ENCODE results near the gene RAB1A.

Gene RAB1A

DNA sequence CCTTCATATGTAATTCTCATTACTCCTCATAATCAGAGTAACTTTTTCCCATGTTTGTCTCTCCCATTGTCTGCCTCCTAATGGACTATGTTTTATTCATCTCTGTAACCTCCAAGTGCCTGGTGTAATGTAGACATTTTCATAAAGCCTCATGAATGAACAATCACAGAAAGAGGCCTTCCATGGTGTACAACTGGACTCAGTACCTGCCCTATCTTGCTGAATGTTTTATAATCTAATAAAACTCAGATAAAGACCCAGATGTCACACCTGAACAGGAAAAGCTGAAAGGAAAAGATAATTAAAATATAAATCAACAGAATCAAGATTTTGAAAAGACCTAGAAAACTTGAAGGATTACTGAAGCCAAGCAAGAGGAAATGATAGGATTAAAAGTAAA, 36.7 kb downstream of the RAB1A start:
- DNase-seq (ENCODE audit: low spot score), result no peak

DNA sequence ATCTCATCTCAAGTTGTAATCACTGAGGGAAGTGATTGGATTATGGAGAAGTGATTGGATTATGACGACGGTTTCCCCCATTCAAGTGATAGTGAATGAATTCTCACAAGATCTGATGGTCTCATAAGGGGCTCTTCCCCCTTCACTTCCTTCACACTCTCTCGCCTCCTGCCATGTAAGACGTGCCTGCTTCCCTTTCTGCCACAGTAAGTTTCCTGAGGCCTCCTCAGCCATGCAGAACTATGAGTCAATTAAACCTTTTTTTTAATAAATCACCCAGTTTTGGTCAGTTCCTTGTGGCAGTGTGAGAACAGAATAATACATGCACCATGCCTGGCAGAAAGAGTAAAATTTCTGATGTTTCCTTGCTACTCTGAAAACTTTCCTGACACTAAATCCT, 37.1 kb downstream of the RAB1A start:
- no peak for DNase-seq (ENCODE audit: low spot score)

DNA sequence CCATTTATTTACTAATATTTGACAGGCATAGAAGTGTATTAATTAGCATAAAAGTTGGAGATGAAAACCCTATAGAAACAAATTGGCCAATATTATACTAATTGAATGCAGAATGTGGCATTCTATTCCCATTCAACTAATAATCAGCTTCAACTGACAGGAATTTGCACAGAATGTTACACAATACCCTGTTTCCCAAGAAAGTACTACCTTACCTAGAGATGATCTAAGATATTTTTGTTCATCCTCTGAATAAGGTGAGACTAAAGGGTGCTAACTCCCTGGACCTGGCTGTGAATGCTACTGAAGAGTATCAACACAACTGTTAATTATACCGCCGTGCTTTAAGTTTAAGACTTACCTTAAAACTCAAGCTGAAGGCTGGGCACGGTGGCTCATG, 44.8 kb downstream of the RAB1A start:
- DNase-seq (ENCODE audit: low spot score), result no peak

DNA sequence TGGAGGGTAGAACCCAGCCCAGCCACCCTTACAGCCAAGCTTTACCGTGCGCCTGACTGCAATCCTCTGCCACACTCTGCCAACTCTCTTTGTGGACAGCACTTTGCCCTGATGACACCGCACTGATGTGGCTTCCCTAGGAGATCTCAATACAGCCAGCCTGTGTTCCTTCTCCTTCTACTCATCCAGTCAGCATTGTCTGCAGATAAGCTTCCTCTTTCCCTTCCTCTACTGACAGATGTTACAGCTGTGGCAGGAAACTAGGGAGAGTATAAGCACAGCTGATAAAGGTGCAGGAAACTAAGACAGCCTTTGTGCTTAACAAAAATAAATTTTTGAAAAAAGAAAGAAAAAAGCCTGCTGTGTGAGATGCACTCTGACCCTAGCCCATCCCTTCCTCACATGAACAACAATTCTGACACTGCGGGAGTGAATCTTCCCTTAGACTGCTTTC, 48.6 kb downstream of the RAB1A start:
- no peak for DNase-seq (ENCODE audit: low spot score)

DNA sequence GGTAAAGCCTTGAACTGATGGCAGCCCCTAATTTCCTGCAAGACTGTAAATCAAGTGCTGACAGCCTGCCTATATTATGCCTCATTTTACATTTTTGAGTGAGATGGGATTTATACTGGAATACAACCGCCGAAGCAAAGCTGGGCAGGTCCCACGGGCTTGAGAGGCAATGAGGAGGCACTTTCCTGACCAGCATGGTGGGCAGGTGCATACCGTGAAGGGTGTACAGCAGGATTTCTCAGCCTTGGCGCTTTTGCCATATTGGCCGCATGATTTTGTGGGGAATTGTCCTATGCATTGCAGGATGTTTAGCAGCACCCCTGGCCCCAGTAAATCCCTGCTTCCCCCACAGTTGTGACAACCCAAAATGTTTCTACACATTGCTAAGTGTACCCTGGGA, 50.9 kb downstream of the RAB1A start:
- DNase-seq (ENCODE audit: low spot score), result no peak

DNA sequence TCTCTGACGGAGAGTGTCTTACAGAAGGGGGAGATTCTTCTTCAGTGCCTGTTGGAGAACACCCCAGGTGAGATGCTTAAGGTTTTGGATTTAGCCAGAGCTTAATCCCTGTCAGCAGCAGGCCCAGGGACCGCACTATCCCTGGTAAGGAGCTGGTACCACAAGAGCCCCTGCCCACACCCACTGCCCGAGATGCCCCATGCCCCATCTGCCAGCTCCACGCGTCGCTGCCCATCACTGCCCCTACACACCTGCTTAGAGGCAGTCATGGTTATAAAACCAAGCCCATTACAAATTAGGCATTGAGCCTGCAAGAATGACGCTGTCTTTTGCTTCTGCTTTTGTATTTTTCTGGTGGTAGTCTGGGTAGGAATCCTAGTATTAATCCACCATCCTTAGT, 52.0 kb downstream of the RAB1A start:
- DNase-seq (ENCODE audit: low spot score), result no peak

DNA sequence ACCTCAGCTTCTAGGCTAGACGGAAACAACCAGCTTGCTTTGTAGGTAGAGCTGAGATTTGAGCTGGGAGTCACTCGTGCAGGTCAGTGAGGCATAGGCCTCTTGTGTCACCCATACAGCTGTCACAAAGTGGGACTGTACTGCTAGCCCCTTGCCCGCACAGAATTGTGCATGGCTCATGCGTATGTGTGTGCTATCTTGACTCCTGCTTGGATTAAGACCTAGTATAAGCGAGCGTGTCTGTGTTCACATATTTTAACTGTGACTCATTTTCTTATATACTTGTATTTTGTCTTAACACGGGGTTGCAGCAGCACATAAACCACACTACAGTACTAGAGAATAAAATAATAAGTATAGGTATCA, 53.6 kb downstream of the RAB1A start:
- peak; percentile 58 for DNase-seq (ENCODE audit: low spot score)

DNA sequence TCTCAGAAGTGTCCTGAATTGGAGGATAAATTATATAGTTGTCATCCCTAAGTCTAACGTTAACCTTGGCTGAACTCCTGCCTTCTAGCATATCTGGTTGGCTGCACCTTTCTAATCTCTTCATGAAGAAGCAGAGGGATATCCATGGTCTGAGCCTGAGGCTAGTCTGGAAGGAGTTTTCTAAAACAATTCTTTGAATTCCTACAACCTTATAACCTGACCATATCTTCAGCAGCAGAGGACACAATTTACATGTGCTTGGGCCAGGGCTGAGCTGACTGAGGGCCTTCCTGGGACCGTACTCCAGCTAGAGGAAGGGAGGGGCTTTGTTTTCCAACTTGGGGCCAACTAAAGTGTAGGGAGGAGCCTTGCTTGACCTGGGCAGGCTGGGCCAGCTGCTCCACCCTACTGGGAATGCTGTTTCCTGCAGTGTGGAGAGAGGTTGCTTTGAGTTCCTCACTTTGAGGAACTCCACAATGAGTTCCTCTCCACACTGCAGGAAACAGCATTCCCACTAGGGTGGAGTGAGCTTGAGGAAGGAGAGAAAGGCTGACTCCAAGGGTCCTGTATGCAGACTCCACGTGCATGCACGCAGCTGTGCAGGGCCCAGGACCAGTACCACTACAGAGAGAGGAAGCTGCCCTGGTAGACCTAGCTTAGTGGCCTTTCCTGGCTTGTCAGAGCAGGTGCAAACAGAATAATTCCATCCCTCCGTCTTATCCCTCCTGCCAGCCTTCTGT, 54.1 kb downstream of the RAB1A start:
- peak; percentile 22 for DNase-seq (ENCODE audit: low spot score)

DNA sequence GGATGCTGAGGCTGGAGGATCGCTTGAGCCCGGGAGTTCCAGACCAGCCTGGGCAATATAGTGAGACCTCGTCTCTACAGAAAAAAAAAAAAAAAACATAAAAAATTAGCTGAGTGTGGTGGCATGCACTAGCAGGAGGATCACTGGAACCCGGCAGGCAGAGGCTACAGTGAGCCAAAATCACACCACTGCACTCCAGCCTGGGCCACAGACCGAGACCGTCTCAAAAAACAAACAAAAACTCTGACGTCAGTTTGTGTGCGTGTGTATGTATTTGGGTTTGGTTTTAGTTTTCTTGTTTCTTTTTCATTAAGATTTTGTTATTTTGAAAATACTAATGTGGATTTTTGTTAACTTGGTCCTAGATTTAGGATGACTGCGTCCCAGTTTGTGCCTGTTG, 54.7 kb downstream of the RAB1A start:
- no peak for DNase-seq (ENCODE audit: low spot score)

DNA sequence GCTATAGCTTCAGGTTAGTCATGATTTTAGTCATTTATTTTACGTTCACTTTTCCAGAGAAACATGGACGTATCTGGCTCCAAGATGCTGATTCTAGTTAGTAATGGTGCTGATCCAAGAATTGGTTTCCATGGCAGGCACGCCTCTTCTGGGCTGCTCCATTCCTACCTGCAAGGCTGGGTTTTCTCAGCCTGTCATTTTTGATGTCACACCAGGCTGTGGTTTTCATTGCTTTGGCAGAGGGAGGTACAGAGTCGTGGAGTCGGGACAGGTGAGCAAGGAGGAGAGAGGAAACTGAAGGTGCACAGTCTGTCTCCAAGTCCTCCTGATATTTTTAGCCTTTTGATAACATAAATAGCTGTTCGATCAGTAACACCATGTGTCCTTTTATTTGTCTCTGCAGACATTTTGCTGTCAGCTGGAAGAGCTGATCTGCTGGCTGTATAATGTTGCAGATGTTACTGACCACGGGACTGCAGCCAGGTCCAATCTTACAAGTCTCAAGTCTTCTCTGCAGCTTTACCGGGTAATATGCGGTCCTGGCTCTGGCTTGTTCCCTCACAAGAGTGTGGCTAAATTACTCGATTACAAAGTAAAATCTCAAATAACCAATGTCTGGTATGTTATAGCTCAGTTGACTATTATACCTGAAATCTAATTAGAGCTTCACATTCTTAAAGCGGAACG, 55.9 kb downstream of the RAB1A start:
- no peak for DNase-seq (ENCODE audit: low spot score)

DNA sequence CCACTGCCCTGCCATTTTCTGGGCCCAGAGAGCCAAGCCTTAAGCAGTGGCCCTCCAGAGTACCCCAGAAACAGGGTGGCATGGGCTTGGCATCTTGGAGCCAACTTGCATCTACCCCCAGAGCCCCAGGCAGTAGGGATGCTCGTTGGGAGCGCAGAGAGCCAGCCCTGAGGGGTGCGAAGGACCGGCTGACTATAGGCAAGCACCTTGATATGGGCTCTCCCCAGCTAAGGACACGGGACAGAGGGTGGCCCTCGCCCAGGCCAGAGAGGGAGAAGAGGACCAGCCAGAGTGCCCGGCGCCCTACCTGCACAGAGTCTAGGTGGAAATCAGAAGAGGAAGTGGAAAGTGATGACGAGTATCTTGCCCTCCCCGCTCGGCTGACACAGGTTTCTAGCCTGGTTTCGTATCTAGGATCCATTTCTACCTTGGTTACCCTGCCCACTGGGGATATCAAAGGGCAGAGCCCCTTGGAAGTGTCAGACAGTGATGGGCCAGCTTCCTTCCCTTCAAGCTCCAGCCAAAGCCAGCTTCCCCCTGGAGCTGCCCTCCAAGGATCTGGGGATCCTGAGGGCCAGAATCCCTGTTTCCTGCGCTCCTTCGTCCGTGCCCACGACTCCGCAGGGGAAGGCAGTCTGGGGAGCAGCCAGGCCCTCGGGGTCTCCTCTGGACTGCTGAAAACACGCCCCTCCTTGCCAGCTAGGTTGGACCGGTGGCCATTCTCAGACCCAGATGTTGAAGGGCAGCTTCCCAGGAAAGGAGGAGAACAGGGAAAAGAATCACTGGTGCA, 57.5 kb downstream of the RAB1A start:
- DNase-seq (ENCODE audit: low spot score), result no peak

DNA sequence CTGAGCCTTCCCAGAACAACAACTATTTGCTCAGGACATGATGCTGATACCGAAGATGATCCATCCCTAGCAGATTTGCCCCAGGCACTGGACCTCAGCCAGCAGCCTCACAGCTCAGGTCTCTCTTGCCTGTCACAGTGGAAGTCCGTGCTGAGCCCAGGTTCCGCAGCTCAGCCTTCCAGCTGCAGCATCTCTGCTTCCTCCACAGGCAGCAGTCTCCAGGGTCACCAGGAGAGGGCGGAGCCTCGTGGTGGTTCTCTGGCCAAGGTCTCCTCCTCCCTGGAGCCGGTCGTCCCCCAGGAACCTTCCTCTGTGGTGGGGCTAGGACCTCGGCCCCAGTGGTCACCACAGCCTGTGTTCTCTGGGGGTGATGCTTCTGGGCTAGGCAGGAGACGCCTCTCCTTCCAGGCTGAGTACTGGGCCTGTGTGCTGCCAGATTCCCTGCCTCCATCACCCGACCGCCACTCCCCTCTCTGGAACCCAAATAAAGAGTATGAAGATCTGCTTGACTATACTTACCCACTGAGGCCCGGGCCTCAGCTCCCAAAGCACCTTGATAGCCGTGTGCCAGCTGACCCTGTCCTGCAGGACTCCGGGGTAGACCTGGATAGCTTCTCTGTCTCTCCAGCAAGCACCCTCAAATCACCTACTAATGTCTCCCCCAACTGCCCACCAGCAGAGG, 58.3 kb downstream of the RAB1A start:
- DNase-seq (ENCODE audit: low spot score), result peak; percentile 40

DNA sequence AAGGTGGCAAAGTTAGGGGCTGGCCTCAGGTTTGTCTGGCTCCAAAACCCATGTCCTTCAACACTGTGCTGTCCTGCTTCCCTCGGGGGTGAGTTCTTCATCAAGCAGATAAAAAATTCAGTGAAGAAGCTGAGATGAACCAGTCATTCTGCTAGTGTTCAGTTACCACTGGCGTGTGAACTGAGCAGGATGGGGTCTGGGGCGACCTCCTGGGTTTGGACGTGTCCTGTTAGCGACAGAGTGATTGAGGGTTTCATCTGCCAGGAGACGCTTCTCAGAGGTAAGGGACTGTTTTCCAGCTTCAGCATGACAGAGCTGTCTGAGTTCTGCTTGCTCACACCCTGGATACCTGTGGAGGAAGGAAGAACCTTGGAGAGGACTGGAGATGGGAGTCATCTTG, 59.0 kb downstream of the RAB1A start:
- no peak for DNase-seq (ENCODE audit: low spot score)

DNA sequence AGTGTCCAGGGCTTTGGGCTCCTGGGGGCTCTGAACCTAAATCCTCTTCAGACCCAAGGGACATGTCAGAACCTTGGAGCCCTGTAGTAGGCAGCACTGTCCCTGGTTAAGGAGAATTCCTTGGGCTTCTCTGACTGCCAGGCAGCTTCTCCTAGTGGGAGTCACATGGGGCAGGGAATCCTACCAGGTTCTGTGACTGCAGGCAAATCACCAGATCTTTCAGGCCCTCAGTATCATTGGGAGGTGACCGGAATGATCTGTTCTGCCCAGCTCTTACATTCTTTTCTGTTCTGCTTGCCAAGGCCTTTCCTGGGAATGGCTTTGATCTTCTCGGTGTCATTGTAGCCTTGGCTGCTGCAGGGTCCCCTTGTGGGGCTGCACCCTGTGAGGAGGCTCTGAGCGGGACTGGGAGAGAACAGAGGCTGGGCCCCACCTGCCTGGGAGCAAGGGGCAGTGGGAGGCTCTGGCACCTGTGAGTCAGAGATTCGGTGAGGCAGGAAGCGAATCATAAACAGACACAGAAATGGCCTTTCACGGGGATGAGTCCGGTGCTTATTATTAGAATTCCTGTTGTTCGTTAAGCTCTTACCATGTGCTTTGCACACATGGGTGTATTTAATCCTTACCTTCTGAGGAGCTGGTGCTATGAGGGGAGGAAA, 59.6 kb downstream of the RAB1A start:
- peak; percentile 65 for DNase-seq (ENCODE audit: low spot score)

DNA sequence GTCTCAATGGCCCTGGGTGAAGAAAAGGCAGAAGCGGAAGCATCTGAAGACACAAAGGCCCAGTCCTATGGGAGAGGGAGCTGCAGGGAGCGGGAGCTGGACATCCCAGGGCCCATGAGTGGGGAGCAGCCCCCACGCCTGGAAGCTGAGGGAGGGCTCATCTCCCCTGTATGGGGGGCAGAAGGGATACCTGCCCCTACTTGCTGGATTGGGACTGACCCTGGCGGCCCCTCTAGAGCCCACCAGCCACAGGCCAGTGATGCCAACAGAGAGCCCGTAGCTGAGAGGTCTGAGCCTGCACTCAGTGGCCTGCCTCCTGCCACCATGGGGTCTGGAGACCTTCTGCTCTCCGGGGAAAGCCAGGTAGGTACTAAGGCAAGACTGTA, 60.5 kb downstream of the RAB1A start:
- no peak for DNase-seq (ENCODE audit: low spot score)

DNA sequence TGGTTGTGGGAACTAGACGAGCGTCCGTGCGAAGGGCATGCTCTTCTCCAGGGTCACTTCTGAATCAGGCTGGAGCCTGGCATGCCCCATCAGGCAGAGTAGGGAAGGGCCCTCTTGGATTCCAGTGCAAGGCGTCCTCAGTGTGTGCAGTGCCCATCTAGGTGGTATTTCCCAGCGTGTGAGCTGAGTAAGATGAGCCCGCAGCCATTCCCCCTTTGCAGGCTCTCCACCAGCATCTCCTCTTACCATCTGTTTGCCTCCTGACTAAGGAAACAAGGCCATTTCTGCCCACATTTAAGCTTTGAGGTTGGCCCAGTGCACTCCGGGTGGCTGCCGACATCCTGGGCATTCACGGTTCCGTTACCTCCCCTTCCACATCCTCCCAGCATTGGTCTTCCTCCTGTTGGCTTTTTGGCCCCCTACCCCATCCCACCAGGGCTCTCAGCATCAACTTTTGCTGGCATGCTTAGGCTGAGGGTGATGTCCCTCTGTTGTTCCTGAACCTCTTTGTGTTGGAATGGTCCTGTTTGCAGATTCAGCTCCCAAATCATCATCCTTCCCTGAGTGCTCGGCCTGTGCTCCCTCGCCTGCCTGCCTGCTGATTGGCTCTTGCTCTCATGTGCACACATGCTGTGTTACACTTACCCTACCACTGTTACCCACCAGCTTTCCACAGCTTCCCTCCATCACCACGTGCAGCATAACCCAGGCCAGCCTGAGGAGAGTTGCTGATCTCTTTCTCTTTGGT, 61.9 kb downstream of the RAB1A start:
- DNase-seq (ENCODE audit: low spot score), result no peak

DNA sequence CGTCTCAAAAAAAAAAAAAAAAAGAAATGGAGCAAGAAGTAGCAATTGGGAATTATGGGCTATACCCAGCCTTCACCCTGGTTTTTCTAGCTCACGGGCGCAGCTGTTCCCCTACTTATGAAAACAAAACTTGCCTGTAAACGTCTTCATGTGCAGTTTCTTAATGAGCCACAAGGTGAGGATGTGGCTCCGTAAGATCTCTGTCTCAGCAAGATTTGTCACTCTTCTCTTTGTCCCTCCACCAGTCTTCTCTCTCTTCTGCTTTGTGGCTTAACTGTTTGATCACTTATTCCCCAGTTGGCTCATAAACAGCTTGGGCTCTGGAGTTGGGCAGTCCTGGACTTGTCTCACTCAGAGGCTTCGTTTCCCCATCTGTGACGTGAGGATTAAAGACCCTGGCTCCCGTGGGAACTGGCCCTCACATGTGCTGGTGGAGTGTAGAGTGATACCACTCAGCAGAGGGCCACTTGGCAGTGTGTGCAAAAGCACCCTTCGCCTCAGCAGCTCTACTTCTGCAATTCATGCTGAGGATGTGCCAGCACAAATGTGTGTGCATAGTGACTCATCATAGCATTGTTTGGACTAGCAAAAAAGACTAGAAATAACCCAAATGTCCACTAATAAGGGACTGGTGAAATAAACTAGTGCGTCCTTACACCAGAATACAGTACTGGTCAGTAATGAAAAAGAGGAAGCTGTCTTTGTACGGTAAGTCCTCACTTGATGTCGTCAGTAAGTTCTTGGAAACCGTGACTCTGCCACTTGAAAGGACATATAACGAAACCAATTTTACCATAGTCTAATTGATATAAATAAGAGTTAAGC, 65.0 kb downstream of the RAB1A start:
- DNase-seq (ENCODE audit: low spot score), result peak; percentile 67

DNA sequence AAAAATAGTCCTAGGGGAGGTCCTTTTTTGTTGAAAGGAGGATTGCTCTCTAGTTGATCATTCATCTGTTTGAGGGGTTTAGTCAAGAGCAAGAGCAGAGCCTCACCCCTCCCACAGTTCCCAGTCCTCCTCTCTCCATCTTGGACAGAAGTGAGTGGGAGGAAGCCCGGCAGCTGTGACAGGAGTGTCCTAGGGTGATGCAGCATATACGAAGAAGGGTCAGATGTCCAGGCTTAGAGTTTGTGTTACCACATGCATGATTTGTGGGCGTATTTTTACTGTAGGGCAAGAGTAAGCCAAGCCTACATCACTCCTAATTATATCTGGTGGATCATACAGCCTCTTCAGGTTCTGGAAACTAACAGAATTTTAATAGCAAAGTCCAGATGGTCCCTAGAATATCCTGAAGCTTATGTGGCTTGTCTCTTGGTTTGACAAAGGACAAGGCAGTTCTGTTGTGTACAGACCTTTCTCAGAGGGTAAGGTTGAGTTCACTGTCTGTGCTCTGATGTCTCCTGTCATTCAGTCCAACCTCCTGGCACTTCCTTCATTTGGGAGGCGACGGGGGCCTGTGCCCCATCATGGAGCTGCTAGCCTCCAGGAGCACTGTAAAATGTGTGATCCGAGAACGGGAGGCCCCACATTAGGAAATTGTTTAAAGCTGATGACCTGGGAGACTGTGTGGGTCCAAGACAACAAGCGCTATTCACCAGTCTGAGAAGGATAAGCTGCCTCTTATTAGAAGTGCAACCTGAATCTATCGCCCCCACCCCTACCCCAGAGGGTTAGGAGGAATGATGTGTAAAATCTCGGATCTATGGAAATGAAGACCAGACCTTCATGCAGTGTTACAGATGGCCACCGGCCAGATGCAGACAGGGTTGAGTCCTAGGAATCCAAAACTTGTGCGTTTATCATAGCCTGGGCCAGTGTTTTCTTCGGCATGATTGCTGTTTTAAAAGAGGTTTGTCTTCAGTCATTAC, 66.8 kb downstream of the RAB1A start:
- peak; percentile 37 for DNase-seq (ENCODE audit: low spot score)

DNA sequence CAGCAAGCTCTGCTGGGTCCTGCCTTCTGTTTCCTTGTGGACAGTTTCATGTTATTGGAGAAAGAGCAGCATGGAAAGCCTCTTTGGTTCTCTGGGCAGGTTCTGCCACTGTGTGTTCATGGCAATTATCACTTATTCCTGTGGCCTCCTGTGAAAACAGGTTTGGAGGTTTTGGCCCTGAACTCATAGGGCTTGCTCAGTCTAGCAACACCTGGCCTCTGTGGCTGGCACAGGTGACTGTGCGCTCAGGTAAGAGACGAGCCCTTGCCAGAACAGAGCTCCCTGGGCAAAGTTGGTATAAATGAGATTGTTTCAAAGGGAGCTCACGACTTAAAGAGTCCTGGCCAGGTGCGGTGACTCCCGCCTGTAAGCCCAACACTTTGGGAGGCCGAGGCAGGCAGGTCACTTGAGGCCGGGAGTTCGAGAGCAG, 68.0 kb downstream of the RAB1A start:
- no peak for DNase-seq (ENCODE audit: low spot score)

All from AG20443 (cell line).